GM23338 (cell line): ENCODE results near the gene OOSP4B.

Source experiments
- CREB1 ChIP-seq: fragments of 250-450 bp; sonication (Bioruptor Pico); IDR thresholded peaks from 2 replicates; pipeline ENCODE4 v1.5.0; 2020; ENCODE audit warnings: low read depth, mild to moderate bottlenecking, moderate library complexity
- EZH2 ChIP-seq: fragments of 200-600 bp; sonication (generic); IDR thresholded peaks from one replicate; pipeline ENCODE4 v1.8.0; 2017; ENCODE audit warnings: antibody characterized with exemption, mild to moderate bottlenecking, low read depth; ENCODE audit not compliant: unreplicated experiment
- EZH2phosphoT487 ChIP-seq: fragments of 200-600 bp; sonication (generic); IDR thresholded peaks from one replicate; pipeline ENCODE4 v1.8.1; 2018; ENCODE audit warnings: antibody characterized with exemption; ENCODE audit not compliant: unreplicated experiment
- POLR2AphosphoS5 ChIP-seq: IDR thresholded peaks from 2 replicates; pipeline ENCODE4 v1.6.1; 2016; ENCODE audit warnings: antibody characterized with exemption, low read depth
- STAT1 ChIP-seq: IDR thresholded peaks from one replicate; pipeline ENCODE4 v1.6.1; 2016; ENCODE audit warnings: antibody characterized with exemption; ENCODE audit not compliant: unreplicated experiment
- TF ChIP-seq, protein P1 (sequence below), 2 experiments: fragments of 200-600 bp in 1 of 2; sonication (generic) in 1 of 2; conservative IDR thresholded peaks; 2 replicates each; pipeline versions ENCODE4 v1.5.1 to v1.6.1; 2016 to 2017; ENCODE audit warnings: antibody characterized with exemption in 2 of 2, low read depth in 2 of 2, mild to moderate bottlenecking in 2 of 2, moderate library complexity in 1 of 2
- TF ChIP-seq, protein P2 (sequence below): IDR thresholded peaks from one replicate; pipeline ENCODE4 v1.6.1; 2018; ENCODE audit warnings: antibody characterized with exemption; ENCODE audit not compliant: unreplicated experiment

- TF ChIP-seq EZH2phosphoT487 (no peak), POLR2AphosphoS5 (no peak), CREB1 (CRISPR knock-in tag) (no peak), EZH2 (no peak), STAT1 (no peak)
- TF ChIP-seq, protein P1, sequence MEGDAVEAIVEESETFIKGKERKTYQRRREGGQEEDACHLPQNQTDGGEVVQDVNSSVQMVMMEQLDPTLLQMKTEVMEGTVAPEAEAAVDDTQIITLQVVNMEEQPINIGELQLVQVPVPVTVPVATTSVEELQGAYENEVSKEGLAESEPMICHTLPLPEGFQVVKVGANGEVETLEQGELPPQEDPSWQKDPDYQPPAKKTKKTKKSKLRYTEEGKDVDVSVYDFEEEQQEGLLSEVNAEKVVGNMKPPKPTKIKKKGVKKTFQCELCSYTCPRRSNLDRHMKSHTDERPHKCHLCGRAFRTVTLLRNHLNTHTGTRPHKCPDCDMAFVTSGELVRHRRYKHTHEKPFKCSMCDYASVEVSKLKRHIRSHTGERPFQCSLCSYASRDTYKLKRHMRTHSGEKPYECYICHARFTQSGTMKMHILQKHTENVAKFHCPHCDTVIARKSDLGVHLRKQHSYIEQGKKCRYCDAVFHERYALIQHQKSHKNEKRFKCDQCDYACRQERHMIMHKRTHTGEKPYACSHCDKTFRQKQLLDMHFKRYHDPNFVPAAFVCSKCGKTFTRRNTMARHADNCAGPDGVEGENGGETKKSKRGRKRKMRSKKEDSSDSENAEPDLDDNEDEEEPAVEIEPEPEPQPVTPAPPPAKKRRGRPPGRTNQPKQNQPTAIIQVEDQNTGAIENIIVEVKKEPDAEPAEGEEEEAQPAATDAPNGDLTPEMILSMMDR (conservative IDR thresholded peaks at IDR 0.05; ENCODE audit: low read depth in 2 of 2) = no peak
- TF ChIP-seq, protein P2, sequence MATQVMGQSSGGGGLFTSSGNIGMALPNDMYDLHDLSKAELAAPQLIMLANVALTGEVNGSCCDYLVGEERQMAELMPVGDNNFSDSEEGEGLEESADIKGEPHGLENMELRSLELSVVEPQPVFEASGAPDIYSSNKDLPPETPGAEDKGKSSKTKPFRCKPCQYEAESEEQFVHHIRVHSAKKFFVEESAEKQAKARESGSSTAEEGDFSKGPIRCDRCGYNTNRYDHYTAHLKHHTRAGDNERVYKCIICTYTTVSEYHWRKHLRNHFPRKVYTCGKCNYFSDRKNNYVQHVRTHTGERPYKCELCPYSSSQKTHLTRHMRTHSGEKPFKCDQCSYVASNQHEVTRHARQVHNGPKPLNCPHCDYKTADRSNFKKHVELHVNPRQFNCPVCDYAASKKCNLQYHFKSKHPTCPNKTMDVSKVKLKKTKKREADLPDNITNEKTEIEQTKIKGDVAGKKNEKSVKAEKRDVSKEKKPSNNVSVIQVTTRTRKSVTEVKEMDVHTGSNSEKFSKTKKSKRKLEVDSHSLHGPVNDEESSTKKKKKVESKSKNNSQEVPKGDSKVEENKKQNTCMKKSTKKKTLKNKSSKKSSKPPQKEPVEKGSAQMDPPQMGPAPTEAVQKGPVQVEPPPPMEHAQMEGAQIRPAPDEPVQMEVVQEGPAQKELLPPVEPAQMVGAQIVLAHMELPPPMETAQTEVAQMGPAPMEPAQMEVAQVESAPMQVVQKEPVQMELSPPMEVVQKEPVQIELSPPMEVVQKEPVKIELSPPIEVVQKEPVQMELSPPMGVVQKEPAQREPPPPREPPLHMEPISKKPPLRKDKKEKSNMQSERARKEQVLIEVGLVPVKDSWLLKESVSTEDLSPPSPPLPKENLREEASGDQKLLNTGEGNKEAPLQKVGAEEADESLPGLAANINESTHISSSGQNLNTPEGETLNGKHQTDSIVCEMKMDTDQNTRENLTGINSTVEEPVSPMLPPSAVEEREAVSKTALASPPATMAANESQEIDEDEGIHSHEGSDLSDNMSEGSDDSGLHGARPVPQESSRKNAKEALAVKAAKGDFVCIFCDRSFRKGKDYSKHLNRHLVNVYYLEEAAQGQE = no peak
These were observed 52.5 kb downstream of the OOSP4B start for GRCh38 chr11:60069450-60069849.
